ENCODE measurements around the gene FOLR3.

DNA sequence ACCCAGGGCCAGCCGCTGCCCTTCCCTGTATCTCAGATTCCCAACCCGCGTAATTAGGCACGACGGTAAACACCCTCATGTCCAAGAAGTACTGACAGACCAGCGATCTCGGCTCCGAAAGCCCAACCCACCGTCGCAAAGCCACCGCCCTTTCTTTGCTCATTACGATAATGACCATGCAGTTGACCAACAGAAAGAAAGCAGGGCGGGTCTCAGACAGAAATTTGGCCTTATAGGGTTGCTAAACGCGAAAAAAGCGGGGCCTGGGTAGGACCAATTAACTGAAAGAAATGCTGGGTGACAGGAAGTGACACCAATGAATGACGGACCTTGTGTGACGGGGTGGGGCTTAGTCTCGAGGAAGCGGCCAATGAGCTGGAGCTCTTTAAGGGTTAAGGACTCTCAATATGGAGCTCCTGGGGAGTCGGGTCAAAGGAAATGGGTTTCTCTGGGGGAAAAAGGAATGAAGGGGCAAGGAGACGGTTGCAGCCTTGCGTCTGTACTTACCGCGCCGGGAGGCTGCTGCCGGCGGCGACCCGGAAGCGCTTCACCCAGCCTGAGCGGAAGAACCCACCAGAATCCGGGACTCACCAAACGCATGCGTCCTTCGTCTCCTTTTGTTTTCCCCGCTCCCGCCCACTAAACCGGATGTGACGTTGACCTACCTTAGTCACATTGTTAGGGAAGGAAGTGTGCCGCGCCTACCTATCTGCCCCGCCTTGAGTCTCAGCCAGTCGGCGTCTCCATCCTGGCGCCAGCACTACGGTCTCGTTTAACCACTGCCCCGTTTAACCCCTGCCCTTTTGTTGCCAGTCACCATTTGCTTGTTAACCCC lies 23.2 kb upstream of the FOLR3 start, which contains the start of gene ANAPC15:
- no peak for TF ChIP-seq EZH2 (IDR thresholded peaks at IDR 0.05; ENCODE audit: low read length, missing control alignments)
- TF ChIP-seq, protein P1, sequence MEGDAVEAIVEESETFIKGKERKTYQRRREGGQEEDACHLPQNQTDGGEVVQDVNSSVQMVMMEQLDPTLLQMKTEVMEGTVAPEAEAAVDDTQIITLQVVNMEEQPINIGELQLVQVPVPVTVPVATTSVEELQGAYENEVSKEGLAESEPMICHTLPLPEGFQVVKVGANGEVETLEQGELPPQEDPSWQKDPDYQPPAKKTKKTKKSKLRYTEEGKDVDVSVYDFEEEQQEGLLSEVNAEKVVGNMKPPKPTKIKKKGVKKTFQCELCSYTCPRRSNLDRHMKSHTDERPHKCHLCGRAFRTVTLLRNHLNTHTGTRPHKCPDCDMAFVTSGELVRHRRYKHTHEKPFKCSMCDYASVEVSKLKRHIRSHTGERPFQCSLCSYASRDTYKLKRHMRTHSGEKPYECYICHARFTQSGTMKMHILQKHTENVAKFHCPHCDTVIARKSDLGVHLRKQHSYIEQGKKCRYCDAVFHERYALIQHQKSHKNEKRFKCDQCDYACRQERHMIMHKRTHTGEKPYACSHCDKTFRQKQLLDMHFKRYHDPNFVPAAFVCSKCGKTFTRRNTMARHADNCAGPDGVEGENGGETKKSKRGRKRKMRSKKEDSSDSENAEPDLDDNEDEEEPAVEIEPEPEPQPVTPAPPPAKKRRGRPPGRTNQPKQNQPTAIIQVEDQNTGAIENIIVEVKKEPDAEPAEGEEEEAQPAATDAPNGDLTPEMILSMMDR (conservative IDR thresholded peaks at IDR 0.05 in 1 of 2, IDR thresholded peaks at IDR 0.05 in 1 of 2; ENCODE audit: low read depth in 1 of 2, low read length in 2 of 2), result no peak

All from fibroblast of lung (primary cell).